Liver (tissue), 3 donors: ENCODE results near the gene TRDMT1.

ENCODE experiments used
- GABPA ChIP-seq, 2 donors: IDR thresholded peaks in 1 of 2; conservative IDR thresholded peaks in 1 of 2; 2 replicates each; pipeline ENCODE4 v1.6.1; 2016; ENCODE audit warnings: antibody characterized with exemption in 2 of 2, mild to moderate bottlenecking in 1 of 2, moderate library complexity in 1 of 2
- SP1 ChIP-seq: IDR thresholded peaks from 2 replicates; pipeline ENCODE4 v1.6.1; 2018; ENCODE audit warnings: antibody characterized with exemption, mild to moderate bottlenecking
- YY1 ChIP-seq: IDR thresholded peaks from 2 replicates; pipeline ENCODE4 v1.6.1; 2016; ENCODE audit warnings: antibody characterized with exemption, mild to moderate bottlenecking
- TF ChIP-seq, protein P1 (sequence below): fragments of 150-350 bp; IDR thresholded peaks from 2 replicates; pipeline ENCODE4 v1.5.1; 2017; ENCODE audit warnings: improper control_type of control experiment, low read depth, low read length; ENCODE audit not compliant: missing input control
- TF ChIP-seq, protein P2 (sequence below): IDR thresholded peaks from 2 replicates; pipeline ENCODE4 v1.6.1; 2016; ENCODE audit warnings: antibody characterized with exemption
- donor health status: healthy.
- donor health status: healthy.

DNA sequence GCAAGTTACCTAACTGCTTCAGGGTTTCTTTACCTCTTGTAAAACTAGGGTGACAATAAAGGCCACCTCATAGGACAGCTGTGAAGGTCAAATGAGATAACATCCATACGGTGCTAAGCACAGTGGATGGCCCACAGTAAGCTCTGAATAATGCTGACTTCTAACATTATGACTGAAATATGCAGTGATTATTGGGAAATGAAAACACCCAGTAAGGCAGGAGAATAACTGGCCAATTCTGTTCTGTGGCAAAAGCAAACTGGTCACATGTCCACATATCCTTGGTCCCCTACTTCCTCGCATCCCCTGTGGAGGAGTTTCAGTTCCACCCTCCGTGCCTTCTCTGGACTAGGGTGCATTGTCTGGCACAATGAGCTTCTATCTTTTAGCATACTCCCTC is 73.2 kb downstream of the TRDMT1 start:
- TF ChIP-seq, protein P1, sequence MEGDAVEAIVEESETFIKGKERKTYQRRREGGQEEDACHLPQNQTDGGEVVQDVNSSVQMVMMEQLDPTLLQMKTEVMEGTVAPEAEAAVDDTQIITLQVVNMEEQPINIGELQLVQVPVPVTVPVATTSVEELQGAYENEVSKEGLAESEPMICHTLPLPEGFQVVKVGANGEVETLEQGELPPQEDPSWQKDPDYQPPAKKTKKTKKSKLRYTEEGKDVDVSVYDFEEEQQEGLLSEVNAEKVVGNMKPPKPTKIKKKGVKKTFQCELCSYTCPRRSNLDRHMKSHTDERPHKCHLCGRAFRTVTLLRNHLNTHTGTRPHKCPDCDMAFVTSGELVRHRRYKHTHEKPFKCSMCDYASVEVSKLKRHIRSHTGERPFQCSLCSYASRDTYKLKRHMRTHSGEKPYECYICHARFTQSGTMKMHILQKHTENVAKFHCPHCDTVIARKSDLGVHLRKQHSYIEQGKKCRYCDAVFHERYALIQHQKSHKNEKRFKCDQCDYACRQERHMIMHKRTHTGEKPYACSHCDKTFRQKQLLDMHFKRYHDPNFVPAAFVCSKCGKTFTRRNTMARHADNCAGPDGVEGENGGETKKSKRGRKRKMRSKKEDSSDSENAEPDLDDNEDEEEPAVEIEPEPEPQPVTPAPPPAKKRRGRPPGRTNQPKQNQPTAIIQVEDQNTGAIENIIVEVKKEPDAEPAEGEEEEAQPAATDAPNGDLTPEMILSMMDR, result no peak
- TF ChIP-seq, protein P2, sequence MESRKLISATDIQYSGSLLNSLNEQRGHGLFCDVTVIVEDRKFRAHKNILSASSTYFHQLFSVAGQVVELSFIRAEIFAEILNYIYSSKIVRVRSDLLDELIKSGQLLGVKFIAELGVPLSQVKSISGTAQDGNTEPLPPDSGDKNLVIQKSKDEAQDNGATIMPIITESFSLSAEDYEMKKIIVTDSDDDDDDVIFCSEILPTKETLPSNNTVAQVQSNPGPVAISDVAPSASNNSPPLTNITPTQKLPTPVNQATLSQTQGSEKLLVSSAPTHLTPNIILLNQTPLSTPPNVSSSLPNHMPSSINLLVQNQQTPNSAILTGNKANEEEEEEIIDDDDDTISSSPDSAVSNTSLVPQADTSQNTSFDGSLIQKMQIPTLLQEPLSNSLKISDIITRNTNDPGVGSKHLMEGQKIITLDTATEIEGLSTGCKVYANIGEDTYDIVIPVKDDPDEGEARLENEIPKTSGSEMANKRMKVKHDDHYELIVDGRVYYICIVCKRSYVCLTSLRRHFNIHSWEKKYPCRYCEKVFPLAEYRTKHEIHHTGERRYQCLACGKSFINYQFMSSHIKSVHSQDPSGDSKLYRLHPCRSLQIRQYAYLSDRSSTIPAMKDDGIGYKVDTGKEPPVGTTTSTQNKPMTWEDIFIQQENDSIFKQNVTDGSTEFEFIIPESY, result no peak
- no peak for TF ChIP-seq GABPA (IDR thresholded peaks at IDR 0.05 in 1 of 2, conservative IDR thresholded peaks at IDR 0.05 in 1 of 2)
- TF ChIP-seq SP1, result no peak
- TF ChIP-seq YY1, result no peak
